ENCODE data around the gene ATXN7L1. TPM values are rescaled to one million over a fixed set of nuclear protein-coding genes. Genes with fewer than 3 reads are reported as not detected.

The ATXN7L1 gene
- total and polyA plus RNA-seq, 5 donors from 2014 or later = 25.8 to 78.9 (median 26.8) TPM

DNA sequence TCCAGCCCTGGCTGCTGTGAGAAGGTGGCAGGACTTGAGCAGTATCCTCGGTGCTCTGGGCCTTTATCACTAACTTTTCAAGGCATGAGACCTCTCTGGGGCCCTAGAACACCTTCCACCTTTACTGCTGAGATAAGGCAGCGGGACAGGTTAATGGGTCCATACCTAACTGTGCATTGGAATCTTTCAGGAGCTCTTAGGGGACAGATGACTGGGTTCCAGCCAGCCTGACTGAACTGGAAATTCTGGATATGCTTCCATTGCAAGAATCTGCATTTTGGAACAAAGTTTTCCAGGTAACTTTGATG is 73.0 kb downstream of the ATXN7L1 start:
- Mint-ChIP-seq H3K9me3 (no peaks in the 10 kb centered on the region), H3K4me3 (peak overlapping the region in 1 of 4 donors; percentile 10), H3K36me3 (peaks cover 20% of the 10 kb centered on the region), H3K4me1 (peaks cover 28 to 86% (median 66%) of the 10 kb centered on the region in 4 donors), H3K27ac (peak overlapping the region in 2 of 3 donors; percentile 59 to 97), H3K27me3 (no peaks in the 10 kb centered on the region)
- no peak overlapping the region for H3K4me3 ChIP-seq (ENCODE audit: low read depth, low read length)
- no peak overlapping the region for H3K27ac ChIP-seq (ENCODE audit: insufficient read depth, low read length, poor library complexity, severe bottlenecking)
- H3K36me3 ChIP-seq (ENCODE audit: control insufficient read depth, insufficient read depth, low read length) = no peaks in the 10 kb centered on the region
- DNase-seq (no peak), ATAC-seq (ENCODE audit: low read depth in 2 of 2) (no peak)
- H3K4me1 ChIP-seq (ENCODE audit: control insufficient read depth, insufficient read depth, low read length, poor library complexity, severe bottlenecking) = peaks cover 53% of the 10 kb centered on the region
- no peaks in the 10 kb centered on the region for H3K27me3 ChIP-seq (ENCODE audit: control insufficient read depth, insufficient read depth, low read length)
- no peaks in the 10 kb centered on the region for H3K9me3 ChIP-seq (ENCODE audit: control insufficient read depth in 2 of 2, low read length in 2 of 2)

DNA sequence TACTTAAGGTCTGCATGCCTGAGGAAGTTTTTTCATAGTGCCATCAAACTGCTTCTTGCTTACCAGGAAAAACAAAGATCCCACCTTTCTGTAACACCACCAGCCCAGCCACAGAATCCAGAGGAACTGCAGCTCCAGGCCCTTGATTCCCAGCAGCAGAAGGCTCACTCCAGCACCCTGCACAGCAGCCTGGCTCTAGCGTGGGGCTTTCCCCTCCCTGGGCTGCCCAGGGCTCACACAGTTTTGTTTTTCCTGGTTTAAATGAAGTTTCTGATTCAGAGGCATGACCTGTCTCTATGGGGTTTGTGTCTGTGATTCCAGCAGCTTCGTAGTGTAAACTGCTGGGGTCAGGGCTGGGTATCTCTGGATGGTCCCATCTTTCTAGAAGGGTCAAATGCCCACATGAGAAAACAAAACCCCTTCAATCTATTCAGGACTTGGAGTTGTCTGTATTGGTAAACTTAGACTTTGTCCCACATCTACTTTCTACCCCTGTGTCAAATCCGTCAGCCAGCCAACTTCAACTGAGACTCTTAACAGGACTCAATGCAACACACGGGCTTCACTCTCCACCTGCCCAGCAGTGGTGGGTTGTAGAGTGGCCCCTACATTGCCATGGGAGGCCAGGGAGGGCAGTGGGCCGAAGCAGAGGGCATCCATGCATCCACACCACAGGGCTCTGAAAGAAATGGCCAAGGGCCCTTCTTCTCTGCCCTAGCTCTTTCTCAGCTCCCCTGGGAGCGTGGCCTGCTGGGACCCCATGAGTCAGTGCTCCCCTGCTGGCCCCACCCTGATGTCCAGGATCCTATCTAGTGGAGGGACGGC is 73.6 kb downstream of the ATXN7L1 start:
- H3K27ac Mint-ChIP-seq = peak overlapping the region; percentile 47 to 67 (median 67)
- no peaks in the 10 kb centered on the region for H3K9me3 ChIP-seq (ENCODE audit: control insufficient read depth in 2 of 2, low read length in 2 of 2)
- H3K4me1 ChIP-seq (ENCODE audit: control insufficient read depth, insufficient read depth, low read length, poor library complexity, severe bottlenecking) = peaks cover 47% of the 10 kb centered on the region
- H3K4me3 ChIP-seq (ENCODE audit: low read depth, low read length) = no peak overlapping the region
- no peaks in the 10 kb centered on the region for H3K36me3 ChIP-seq (ENCODE audit: control insufficient read depth, insufficient read depth, low read length)
- H3K4me3 Mint-ChIP-seq = peak overlapping the region in 2 of 4 donors; percentile 10 to 55
- DNase-seq (no peak), ATAC-seq (ENCODE audit: low read depth in 2 of 2) (no peak)
- H3K36me3 Mint-ChIP-seq = peaks cover 25% of the 10 kb centered on the region
- no peaks in the 10 kb centered on the region for H3K27me3 Mint-ChIP-seq
- H3K9me3 Mint-ChIP-seq = no peaks in the 10 kb centered on the region
- no peak overlapping the region for H3K27ac ChIP-seq (ENCODE audit: insufficient read depth, low read length, poor library complexity, severe bottlenecking)
- H3K4me1 Mint-ChIP-seq = peaks cover 23 to 86% (median 65%) of the 10 kb centered on the region in 4 donors
- no peaks in the 10 kb centered on the region for H3K27me3 ChIP-seq (ENCODE audit: control insufficient read depth, insufficient read depth, low read length)

DNA sequence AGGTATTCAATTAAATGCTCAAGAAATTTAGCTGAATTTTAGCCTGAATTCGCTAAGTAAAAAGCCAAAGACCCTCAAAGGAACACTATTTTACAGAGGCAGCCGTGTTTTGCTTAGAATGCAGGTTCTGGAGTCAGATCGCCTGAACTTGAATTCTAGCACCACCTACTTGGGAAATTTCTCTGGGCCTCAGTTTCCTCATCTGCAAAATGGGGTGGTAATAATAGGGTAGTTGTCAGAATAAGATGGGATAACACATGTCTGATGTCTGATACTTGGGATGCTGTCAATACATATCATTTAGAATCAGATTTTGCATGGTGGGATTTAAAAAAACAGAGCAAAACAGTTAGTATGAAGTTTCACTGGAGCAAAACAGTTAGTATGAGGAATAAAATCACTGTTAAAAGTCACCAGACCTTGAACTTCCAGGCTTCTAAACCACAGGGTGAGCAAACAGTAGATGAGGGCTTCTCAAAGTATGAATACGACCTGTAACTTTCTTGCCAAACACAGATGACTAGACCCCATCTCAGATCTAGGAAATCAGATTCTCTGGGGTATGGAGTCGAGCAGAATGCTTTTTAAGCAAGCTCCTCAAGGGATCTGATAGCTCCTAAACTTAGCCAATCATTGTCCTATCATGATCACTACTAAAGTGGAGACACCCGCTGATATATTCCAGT is 75.4 kb downstream of the ATXN7L1 start:
- Histone ChIP-seq H3K36me3 (ENCODE audit: control insufficient read depth, insufficient read depth, low read length) (no peaks in the 10 kb centered on the region), H3K9me3 (ENCODE audit: control insufficient read depth in 2 of 2, low read length in 2 of 2) (no peaks in the 10 kb centered on the region), H3K27me3 (ENCODE audit: control insufficient read depth, insufficient read depth, low read length) (no peaks in the 10 kb centered on the region), H3K4me3 (ENCODE audit: low read depth, low read length) (peak overlapping the region; percentile 65), H3K27ac (ENCODE audit: insufficient read depth, low read length, poor library complexity, severe bottlenecking) (peak overlapping the region; percentile 54), H3K4me1 (ENCODE audit: control insufficient read depth, insufficient read depth, low read length, poor library complexity, severe bottlenecking) (peaks cover 39% of the 10 kb centered on the region)
- no peak for ATAC-seq (ENCODE audit: low read depth in 2 of 2)
- peaks cover 26% of the 10 kb centered on the region for H3K36me3 Mint-ChIP-seq
- no peaks in the 10 kb centered on the region for H3K9me3 Mint-ChIP-seq
- no peaks in the 10 kb centered on the region for H3K27me3 Mint-ChIP-seq
- peak overlapping the region in 3 of 4 donors; percentile 14 to 78 (median 63) for H3K4me3 Mint-ChIP-seq
- H3K27ac Mint-ChIP-seq = peak overlapping the region; percentile 54 to 94 (median 79)
- H3K4me1 Mint-ChIP-seq = peaks cover 23 to 79% (median 54%) of the 10 kb centered on the region in 4 donors
- no peak for DNase-seq

DNA sequence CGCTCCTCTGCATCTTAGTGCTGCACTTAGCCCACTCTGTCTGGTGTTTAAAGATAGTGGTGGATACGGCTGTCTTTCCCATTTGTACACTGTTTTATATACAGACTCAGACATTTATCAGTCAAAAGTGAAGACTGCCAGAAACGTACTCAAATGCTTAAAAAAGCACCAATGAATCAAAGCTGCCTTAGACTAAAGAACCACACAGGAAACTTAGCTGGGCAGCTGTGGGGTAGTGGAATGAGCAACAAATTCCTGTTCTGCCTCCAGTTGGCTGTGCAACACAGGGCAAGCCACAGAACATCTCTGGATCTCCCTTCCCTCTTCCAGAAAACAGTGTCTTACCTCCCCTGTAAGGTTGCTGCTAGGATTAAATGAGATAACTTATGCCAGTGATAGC is 76.0 kb downstream of the ATXN7L1 start:
- ATAC-seq (ENCODE audit: low read depth in 2 of 2) (peak; percentile 28 to 52), DNase-seq (peak in 1 of 3 donors; percentile 50)
- peak overlapping the region; percentile 65 for H3K4me3 ChIP-seq (ENCODE audit: low read depth, low read length)
- peaks cover 1% of the 10 kb centered on the region for H3K36me3 ChIP-seq (ENCODE audit: control insufficient read depth, insufficient read depth, low read length)
- H3K9me3 ChIP-seq (ENCODE audit: control insufficient read depth in 2 of 2, low read length in 2 of 2) = no peaks in the 10 kb centered on the region
- H3K4me1 ChIP-seq (ENCODE audit: control insufficient read depth, insufficient read depth, low read length, poor library complexity, severe bottlenecking) = peaks cover 36% of the 10 kb centered on the region
- H3K27me3 ChIP-seq (ENCODE audit: control insufficient read depth, insufficient read depth, low read length) = no peaks in the 10 kb centered on the region
- H3K27me3 Mint-ChIP-seq = no peaks in the 10 kb centered on the region
- H3K36me3 Mint-ChIP-seq = peaks cover 22% of the 10 kb centered on the region
- H3K27ac Mint-ChIP-seq = peak overlapping the region; percentile 67 to 94 (median 79)
- no peaks in the 10 kb centered on the region for H3K9me3 Mint-ChIP-seq
- H3K27ac ChIP-seq (ENCODE audit: insufficient read depth, low read length, poor library complexity, severe bottlenecking) = peak overlapping the region; percentile 54
- peaks cover 23 to 76% (median 51%) of the 10 kb centered on the region in 4 donors for H3K4me1 Mint-ChIP-seq
- H3K4me3 Mint-ChIP-seq = peak overlapping the region; percentile 14 to 78 (median 70)

DNA sequence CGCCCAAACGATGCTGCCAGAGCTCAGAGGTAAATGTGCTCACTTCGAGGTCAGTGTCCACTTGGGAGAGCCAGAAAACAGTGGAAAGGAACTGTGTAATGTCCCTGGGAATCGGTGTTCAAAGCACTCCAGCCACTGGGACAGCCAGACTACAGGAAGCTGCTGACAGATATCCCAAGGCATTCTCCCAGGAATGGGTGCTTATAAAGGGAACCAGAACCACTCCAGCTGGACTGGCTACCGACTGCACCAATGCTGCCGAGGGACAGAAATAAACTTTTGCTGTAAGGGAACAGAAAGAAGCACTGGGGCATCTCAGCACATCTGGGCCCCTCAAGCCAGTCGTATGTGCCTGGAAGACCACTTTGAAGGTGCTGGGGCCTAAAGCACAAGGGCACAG is 76.7 kb downstream of the ATXN7L1 start:
- H3K9me3 ChIP-seq (ENCODE audit: control insufficient read depth in 2 of 2, low read length in 2 of 2) = no peaks in the 10 kb centered on the region
- H3K4me3 ChIP-seq (ENCODE audit: low read depth, low read length) = peak overlapping the region; percentile 65
- H3K27ac Mint-ChIP-seq = peak overlapping the region in 2 of 3 donors; percentile 79 to 94
- no peak for ATAC-seq (ENCODE audit: low read depth in 2 of 2)
- no peak for DNase-seq
- H3K27me3 Mint-ChIP-seq = no peaks in the 10 kb centered on the region
- peaks cover 23 to 76% (median 52%) of the 10 kb centered on the region in 4 donors for H3K4me1 Mint-ChIP-seq
- H3K4me3 Mint-ChIP-seq = peak overlapping the region in 3 of 4 donors; percentile 5 to 78 (median 63)
- no peaks in the 10 kb centered on the region for H3K9me3 Mint-ChIP-seq
- H3K36me3 ChIP-seq (ENCODE audit: control insufficient read depth, insufficient read depth, low read length) = peaks cover 5% of the 10 kb centered on the region
- peaks cover 36% of the 10 kb centered on the region for H3K4me1 ChIP-seq (ENCODE audit: control insufficient read depth, insufficient read depth, low read length, poor library complexity, severe bottlenecking)
- H3K27me3 ChIP-seq (ENCODE audit: control insufficient read depth, insufficient read depth, low read length) = no peaks in the 10 kb centered on the region
- H3K27ac ChIP-seq (ENCODE audit: insufficient read depth, low read length, poor library complexity, severe bottlenecking) = peak overlapping the region; percentile 54
- H3K36me3 Mint-ChIP-seq = peaks cover 28% of the 10 kb centered on the region

DNA sequence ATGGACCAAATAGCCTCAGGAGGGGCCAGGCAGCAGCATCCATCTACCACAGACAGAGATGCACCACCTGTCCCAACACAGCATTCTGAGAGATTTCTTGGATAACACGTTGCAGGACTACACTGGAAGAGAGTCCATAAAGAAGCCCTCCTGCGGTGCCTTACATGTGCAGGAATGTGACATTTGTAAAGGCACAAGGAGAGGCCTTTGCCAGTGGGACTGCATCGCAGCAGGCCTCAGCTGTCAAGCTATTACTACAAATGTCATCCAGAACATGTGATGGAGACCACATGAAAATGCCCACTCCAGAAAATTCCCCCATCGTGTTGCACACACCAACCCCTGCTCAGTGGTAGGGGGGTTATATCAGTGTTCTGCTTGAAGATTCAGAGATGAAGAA is 77.4 kb downstream of the ATXN7L1 start:
- H3K4me1 ChIP-seq (ENCODE audit: control insufficient read depth, insufficient read depth, low read length, poor library complexity, severe bottlenecking) = peaks cover 36% of the 10 kb centered on the region
- Mint-ChIP-seq H3K27ac (peak overlapping the region in 1 of 3 donors; percentile 94), H3K9me3 (no peaks in the 10 kb centered on the region), H3K4me3 (peak overlapping the region; percentile 5 to 63 (median 54)), H3K4me1 (peaks cover 23 to 76% (median 52%) of the 10 kb centered on the region in 4 donors), H3K36me3 (peaks cover 28% of the 10 kb centered on the region), H3K27me3 (no peaks in the 10 kb centered on the region)
- peaks cover 5% of the 10 kb centered on the region for H3K36me3 ChIP-seq (ENCODE audit: control insufficient read depth, insufficient read depth, low read length)
- DNase-seq (no peak), ATAC-seq (ENCODE audit: low read depth in 2 of 2) (no peak)
- H3K9me3 ChIP-seq (ENCODE audit: control insufficient read depth in 2 of 2, low read length in 2 of 2) = no peaks in the 10 kb centered on the region
- no peaks in the 10 kb centered on the region for H3K27me3 ChIP-seq (ENCODE audit: control insufficient read depth, insufficient read depth, low read length)
- H3K27ac ChIP-seq (ENCODE audit: insufficient read depth, low read length, poor library complexity, severe bottlenecking) = peak overlapping the region; percentile 54
- H3K4me3 ChIP-seq (ENCODE audit: low read depth, low read length) = peak overlapping the region; percentile 65

DNA sequence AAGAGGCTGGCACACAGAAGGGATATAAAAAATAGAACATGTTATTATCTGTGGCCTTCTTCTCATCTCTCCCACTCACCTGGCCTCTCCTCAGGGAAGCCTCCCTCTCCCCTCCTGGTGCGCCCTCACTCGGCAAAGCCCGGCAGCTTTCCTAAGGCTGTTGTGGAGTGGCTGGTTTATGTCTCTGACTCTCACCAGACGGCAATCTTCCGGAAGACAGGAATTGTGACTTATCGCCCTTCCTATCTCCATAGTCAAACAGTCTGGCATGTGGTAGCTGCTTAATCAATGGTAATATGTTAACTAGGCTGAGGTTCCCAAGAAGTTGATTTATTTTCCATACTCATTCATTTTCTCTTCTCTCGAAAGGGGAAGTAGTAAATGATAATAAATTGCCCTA is 78.7 kb downstream of the ATXN7L1 start:
- peak overlapping the region in 3 of 4 donors; percentile 37 to 62 (median 48) for H3K4me3 Mint-ChIP-seq
- H3K9me3 ChIP-seq (ENCODE audit: control insufficient read depth in 2 of 2, low read length in 2 of 2) = no peaks in the 10 kb centered on the region
- no peak for ATAC-seq (ENCODE audit: low read depth in 2 of 2)
- H3K9me3 Mint-ChIP-seq = no peaks in the 10 kb centered on the region
- peak overlapping the region; percentile 72 to 94 (median 79) for H3K27ac Mint-ChIP-seq
- no peaks in the 10 kb centered on the region for H3K27me3 Mint-ChIP-seq
- peaks cover 27 to 79% (median 59%) of the 10 kb centered on the region in 4 donors for H3K4me1 Mint-ChIP-seq
- peaks cover 32% of the 10 kb centered on the region for H3K36me3 Mint-ChIP-seq
- H3K27ac ChIP-seq (ENCODE audit: insufficient read depth, low read length, poor library complexity, severe bottlenecking) = no peak overlapping the region
- H3K27me3 ChIP-seq (ENCODE audit: control insufficient read depth, insufficient read depth, low read length) = no peaks in the 10 kb centered on the region
- peaks cover 46% of the 10 kb centered on the region for H3K4me1 ChIP-seq (ENCODE audit: control insufficient read depth, insufficient read depth, low read length, poor library complexity, severe bottlenecking)
- no peak overlapping the region for H3K4me3 ChIP-seq (ENCODE audit: low read depth, low read length)
- peaks cover 5% of the 10 kb centered on the region for H3K36me3 ChIP-seq (ENCODE audit: control insufficient read depth, insufficient read depth, low read length)
- no peak for DNase-seq

Data from CD4-positive, CD25-positive, alpha-beta regulatory T cell (primary cell).